HG03066 (cell line): ENCODE data around the gene HSDL2.
"Not testable (repeated sequence)": the region's sequence is repeated elsewhere in the genome, so short reads cannot be mapped to it uniquely, and the experiment has no call there.

Experiments
- ATAC-seq: cut with Tn5 transposase; IDR thresholded peaks from one replicate; pipeline ENCODE4 v1.9.1; 2021; ENCODE audit warnings: low read depth; ENCODE audit not compliant: unreplicated experiment

Gene HSDL2

DNA sequence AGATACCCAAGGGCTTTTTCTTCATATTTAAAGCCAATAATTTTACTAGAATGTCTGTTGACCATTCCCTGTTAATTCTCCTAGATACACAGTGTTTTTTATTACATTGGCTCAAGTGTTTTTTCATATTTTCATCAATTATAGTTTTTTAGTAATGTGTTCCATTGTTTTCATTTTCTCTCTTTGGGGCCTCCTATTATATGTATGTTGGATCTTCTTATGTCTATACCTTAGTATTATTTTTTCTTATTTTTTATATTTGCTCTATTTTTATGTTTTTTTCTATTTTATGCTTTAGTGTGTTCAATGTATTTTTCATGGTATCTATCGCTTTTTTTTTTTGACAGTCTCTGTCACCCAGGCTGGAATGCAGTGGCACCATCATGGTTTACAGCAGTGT is 114.2 kb downstream of the HSDL2 start:
- ATAC-seq = no peak

DNA sequence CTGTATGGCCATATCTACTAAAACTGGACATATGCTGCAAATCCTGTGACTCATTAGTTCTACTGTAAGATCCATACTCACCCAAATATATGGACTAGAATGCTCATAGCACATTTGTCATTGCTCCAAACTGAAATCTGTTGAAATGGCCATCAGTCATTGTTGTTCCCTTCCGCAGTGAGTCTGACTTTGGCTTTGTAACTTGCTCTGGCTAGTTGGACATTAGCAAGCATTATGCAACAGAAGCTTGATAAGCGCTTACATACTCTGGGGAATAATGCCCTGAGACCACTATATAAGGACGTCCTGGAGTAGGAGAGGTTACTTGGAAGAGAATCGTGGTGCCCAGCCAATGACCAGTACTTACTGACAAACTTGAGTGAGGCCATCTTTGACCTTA is 115.7 kb downstream of the HSDL2 start:
- no peak for ATAC-seq

DNA sequence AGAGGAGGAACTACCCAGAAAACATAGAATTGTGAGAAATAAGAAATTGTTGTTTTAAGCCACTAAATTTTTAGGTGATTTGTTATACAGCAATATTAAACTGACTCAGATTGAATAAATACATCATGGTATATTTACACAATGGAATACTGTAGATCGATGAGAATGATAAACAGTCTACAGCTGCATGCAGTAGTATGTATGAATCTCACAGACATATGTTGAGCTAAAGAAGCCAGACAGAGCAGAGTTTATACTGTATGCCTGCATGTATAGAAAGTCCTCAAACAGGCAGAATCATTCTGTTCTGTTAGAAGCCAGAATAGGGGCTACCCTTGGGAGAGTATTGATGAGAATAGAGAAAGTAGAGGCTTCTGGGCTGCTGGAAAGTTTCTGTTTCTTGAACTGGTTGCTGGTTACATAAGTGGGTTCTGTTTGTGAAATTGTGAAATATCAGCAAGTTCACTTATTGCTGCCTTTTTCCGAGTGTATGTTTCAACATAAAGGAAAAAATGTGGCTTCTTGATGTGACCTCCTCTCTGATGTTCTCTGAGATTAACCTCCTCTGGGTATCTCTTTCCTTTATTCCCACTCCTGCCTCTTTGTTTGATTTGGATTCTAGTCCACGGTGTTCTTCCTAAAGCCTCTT is 116.3 kb downstream of the HSDL2 start:
- ATAC-seq = no peak

DNA sequence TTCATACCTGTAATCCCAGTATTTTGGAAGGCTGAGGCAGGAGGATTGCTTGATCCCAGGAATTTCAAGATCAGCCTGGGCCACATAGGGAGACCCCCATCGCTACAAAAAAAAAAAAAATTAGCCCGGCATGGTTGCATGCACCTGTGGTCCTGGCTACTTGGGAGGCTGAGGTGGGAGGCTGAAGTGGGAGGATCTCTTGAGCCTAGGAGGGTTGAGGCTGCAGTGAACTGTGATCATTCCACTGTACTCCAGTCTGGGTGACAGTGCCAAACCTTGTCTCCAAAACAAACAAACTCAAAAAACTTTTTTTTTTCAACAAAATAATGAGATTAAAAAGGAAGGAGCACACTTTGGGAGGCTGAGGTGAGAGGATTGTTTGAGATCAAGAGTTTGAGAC is 120.9 kb downstream of the HSDL2 start:
- no peak for ATAC-seq

DNA sequence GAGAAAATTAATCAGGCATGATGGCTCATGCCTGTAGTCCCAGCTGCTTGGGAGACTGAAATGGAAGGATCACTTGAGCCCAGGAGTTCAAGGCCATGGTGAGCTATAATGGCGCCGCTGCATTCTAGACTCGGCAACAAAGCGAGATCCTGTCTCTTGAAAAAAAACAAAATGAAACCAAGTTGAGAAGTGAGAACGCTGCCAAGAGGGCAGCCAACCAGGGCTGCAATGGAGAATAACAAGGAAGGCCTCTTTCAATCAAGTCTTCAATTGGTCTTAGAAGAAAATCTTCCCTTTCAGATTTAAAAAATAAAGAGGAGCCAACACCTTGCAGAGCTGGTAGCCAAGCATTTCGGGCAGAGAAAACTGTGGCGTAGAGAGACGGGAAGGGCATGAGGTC is 121.4 kb downstream of the HSDL2 start:
- ATAC-seq = no peak

DNA sequence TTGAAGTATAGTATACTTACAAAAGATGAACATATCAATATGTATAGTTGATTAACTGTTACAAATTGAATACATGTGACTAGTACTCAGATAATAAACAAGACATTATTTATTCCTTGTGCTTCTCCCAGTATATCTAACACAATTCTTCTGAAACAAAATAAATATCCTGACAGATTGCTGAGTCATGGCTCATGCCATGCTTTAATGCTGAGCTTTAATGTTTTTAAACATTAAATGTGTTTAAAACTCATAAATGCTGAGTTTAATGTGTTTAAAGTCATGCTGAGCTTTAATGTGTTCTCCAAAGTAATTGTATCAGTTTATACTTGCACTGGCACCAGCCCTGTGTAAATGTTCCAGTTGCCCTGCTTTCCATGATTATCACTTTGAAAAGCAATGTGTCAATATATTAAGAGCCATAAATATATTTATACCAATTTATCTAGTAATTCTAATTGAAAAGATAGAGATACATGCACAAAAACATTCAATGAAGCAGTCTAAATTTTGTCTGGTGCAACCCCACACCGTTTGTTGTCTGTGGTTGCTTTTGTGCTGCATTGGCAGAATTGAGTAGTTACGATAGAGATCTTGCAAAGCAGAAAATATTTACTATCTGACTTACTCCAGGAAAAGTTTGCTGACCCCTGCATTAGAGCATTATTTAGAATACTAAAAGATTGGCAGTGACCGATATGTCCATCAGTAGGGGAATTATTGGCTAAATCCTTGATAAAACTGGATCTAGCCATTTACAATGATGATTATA is 122.5 kb downstream of the HSDL2 start:
- ATAC-seq = no peak

DNA sequence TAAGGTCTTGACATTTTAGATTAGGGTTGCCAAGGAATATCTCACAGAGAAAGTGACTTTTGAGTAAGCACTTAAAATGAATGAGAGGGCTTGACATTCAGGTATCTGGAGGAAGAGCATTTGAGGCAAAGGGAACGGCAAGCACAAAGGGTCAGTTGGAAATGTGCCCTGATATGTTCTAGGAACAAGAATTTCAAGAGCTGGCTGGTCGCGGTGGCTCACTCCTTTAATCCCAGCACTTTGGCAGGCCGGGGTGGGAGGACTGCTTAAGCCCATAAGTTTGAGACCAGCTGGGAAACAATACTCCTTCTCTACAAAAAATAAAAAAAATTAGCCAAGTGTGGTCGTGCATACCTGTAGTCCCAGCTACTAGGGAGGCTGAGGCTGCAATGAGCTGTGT is 123.3 kb downstream of the HSDL2 start:
- no peak for ATAC-seq

DNA sequence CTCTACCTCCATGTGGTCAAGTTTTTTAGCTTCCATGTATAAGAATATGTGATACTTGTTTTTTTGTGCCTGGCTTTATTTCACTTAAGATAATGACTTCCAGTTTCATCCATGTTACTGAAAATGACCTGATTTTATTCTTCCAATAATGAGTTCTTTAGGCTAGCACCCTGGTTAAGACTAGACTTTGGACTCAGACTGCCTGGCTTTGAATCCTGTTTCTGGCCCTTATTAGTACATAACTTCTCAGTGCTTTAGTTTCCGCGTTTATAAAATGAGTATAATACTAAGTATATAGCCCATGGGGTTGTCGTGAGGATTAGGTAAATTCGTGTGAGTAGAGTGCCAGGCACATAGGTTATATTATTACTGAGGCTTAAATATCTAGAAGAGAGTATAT is 125.2 kb downstream of the HSDL2 start:
- no peak for ATAC-seq

DNA sequence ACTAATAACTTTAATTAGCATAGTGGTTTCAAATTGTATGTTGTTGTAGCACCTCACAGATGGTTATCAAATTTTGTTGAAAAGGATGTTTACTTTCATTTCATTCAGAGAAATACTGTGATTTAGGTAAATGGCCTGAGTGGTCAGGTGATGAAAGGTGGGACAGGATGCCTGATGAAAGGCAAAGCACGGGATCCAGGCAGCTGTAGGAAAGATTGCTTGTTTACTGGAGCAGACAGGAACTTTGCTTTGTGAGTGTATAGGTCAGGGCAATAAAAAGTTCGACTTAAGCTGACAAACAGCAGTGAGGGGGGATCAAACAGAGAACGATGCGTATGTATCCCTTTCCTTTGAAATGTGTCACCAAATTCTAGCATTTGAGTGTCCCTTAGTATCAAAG is 125.7 kb downstream of the HSDL2 start:
- ATAC-seq = no peak

DNA sequence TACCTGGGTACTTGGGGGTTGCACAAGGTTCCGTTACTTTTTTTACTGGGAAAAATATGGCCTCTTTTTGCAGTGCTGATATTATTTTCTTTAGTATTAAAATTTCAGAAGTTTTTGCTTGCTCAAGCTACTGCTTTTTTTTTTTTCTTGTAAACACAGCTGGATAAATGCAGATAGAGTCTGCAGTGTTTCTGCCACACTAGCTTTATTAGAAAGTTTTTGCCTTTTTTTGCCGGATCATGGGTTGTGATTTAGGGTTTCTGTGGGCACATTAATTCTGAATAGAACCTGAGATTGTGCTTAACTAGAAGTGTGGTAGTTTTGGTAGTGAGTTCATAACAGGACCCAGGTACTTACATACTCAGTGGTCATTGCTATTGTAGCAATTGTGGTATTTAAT is 126.7 kb downstream of the HSDL2 start:
- ATAC-seq = no peak

DNA sequence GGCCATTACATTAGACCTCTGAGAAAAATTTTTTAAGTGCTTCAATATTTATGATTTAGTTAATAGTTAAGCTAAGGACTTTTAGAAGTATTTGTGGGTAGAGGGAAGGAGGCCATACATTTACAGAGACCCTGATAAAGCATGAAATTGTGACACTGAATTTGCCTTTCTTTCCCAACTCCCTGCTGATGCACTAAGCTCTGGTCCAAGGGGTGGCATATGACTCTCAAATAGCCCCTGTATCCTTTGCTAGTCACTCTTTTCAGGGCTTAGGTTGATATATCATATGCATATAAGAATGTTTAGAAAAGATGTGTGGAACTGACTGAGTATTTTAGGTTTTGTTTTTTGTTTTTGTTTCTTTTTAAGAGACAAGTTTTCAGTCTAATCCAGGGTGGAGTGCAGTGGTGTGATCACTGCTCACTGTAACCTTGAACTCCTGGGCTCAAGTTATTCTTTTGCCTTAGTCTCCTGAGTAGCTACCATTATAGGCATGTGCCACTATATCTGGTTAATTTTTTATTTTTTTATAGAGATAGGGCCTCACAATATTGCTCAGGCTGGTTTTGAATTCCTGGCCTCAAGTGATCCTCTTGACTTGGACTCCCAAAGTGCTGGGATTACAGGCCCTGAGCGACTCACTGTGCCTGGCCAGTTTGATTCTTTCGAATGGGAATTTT is 127.2 kb downstream of the HSDL2 start:
- no peak for ATAC-seq

DNA sequence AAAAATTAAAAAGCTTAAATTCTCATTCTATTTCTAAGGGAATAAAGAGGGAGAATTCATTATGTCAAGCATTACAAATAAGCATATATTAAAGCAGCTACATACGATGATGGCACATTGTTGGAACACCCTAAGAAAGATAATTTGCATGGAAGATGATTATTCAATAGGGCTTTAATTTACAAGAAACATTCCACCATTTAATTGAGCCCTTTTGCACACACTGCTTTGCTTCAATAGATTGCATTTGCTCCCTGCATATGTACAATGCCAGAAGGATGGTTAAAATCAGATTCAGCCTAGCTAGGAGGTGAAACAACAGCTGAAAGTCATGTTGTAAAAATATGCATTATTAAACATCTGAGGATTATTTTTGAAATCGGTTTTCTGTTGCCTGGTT is 128.5 kb downstream of the HSDL2 start:
- no peak for ATAC-seq

DNA sequence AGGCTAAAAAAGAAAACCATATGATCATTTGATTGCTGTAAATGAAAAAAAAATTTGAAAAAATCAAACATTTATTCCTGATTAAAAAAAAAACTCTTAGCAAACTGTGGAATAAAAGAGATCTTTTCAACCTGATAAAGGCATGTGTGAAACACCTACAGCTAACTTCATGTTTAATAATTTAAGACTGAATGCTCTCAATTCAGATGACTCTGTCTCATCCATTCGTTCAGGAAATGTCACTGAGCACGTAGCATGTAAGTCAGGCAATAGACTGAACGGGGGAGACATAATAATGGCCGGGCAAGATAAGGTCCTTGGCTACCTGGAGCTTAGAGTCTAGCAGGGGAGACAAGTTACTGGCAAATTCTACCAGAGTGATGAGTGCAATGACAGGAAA is 132.5 kb downstream of the HSDL2 start:
- not testable (repeated sequence) for ATAC-seq

DNA sequence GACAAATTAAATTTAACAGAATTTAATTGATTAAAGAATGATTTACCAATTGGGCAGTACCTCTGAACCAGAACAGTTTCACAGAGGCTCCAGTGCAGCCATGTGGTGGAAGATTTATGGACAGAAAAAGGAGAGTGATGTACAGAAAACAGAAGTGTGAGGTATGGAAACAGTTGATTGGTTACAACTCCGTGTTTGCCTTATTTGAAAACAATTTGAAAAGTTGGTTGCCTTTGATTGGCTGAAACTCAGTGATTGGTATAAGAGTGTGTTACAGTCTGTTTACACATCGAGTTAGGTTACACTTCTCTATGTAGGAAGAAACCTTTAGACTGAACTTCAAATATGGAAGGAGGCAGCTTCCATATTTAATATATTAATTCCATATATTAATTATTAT is 136.9 kb downstream of the HSDL2 start:
- no peak for ATAC-seq

DNA sequence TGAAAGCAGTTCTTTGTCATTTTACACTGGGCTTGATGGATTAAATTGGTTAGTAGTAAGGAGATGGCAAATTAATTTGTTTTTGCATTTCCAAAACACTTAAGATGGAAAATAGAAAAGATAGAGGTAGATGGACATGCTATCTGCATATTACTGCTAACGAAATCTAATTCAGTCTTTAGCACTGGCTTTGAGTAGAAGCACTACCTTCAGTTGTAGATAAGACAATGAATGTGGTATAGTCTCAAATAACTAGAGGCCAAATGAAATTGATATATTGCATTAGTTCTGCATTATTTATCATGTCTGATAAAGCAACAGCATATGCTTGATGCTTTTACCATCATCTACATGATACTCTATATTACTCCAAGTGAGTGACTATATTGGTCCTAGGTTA is 140.2 kb downstream of the HSDL2 start:
- ATAC-seq = no peak

DNA sequence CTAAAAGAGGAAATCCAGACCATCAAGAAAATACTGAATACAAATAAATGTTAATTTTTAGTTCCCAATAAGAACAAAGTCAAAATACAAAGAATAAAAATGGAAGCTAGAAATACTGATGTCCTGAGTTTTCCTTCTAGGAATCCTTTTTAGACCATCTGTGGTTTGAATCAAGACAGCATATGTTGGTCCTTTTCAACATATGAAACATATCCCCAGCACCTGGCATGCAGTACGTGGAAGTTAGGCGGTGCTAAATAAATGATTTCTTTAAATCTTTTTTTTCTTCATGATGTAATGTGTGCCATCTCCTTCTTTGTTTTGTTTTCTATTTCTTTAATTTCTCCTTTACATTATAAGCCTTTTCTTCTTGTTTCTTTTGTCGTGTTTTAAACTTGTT is 140.7 kb downstream of the HSDL2 start:
- ATAC-seq = no peak
